Lower leg skin (tissue), 4 donors: Measurements from ENCODE around the gene ENTR1. TPM values are rescaled to one million over a fixed set of nuclear protein-coding genes. Genes with fewer than 3 reads are reported as not detected.

Source experiments
- DNase-seq, 2 donors: peaks; one replicate each; pipeline ENCODE4 v3.0.0-alpha.2; 2019; ENCODE audit warnings: low spot score in 2 of 2
- H3K4me3 ChIP-seq: fragments of 200-600 bp; sonication (generic); 2 replicates; pipeline ENCODE4 v1.5.1; 2017; ENCODE audit warnings: mild to moderate bottlenecking, low read depth; ENCODE audit not compliant: poor library complexity, severe bottlenecking
- POLR2A ChIP-seq, 2 donors: fragments of 450-650 bp; IDR thresholded peaks; one replicate each; pipeline ENCODE4 v1.6.1; 2016 to 2017; ENCODE audit warnings: antibody characterized with exemption in 2 of 2, mild to moderate bottlenecking in 1 of 2, moderate library complexity in 1 of 2
- WGBS, 2 donors: methylation state at CpG; one replicate each; pipeline ENCODE4 v1.1.5; 2018; 5-methylcytosine and 5-hydroxymethylcytosine counted together
- intact Hi-C: fragments of 100-400 bp; cut with DNase I; formaldehyde crosslinking; loops from one replicate; pipeline ENCODE4 v1.15.0; 2023; ENCODE audit warnings: low total_unique reads
- total RNA-seq, 4 donors: library from RNA; depleted of rRNA; stranded (reverse); fragments of >200 nt; gene quantifications; one replicate each; pipeline ENCODE4 v1.1.0, GENCODE V29; 2016
- TF ChIP-seq, protein P1 (sequence below), 3 donors: fragments of 450-650 bp; IDR thresholded peaks; one replicate each; pipeline ENCODE4 v1.5.1; 2016; ENCODE audit warnings: antibody characterized with exemption in 3 of 3, mild to moderate bottlenecking in 3 of 3, moderate library complexity in 2 of 3

Gene ENTR1
- total RNA-seq, 4 donors from 2014 or later, result 29.8 to 46.2 (median 36.6) TPM

DNA sequence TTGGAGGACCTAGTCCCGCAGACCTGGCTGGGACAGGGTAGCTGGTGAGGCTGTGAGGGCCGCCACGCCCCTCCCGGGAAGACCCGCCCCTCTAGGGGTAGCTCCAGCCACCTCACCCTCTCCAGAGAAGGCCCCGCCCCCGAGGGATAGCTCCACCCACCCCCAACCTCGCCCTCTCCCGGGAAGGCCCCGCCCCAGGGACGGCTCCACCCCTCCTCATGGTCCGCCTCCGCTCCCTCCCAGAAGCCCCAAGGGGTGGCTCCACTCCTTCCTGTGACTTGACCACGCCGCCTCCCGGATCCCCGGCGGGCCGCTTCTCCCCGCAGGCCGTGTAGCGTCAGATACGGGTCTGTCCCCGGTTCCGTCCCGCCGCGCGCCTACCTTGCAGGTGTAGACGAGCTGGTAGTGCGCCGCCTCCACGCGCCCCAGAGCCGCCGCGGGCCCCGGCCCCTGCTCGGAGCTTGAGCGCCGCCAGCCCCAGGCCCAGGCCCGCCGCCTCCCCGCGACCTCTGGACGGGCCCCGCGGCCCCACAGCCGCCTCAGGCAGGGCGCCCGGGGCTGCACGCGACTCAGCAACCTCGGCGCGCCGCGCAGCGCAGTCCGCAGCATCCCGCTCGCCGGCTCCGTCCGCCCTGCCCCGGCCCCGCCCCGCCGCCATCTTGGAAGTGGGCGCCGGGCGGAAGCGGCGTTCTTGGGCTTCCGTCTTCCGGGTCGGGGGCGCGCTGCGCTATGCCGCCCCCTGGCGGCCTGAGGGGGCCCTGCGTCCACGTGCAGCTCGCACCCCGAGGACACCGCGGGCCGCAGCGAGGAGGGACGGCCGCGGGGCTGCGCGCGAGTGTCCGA is 47.1 kb downstream of the ENTR1 start, which contains the start of gene DNLZ:
DNLZ (minus strand) TSS at position 639 of the 843 bp plus-strand sequence; CDS start at position 609, 30 bp downstream.
- H3K4me3 ChIP-seq, result peak within 1 kb of the TSS; percentile 84
- peak; percentile 95 to 99 for DNase-seq
- WGBS, 2 donors, result 0 to 3% methylated on average over 33 to 36 of the region's 97 CpGs
- intact Hi-C loops, result no loop called here
- TF ChIP-seq POLR2A (IDR thresholded peaks at IDR 0.05), result no peak
- TF ChIP-seq, protein P1, sequence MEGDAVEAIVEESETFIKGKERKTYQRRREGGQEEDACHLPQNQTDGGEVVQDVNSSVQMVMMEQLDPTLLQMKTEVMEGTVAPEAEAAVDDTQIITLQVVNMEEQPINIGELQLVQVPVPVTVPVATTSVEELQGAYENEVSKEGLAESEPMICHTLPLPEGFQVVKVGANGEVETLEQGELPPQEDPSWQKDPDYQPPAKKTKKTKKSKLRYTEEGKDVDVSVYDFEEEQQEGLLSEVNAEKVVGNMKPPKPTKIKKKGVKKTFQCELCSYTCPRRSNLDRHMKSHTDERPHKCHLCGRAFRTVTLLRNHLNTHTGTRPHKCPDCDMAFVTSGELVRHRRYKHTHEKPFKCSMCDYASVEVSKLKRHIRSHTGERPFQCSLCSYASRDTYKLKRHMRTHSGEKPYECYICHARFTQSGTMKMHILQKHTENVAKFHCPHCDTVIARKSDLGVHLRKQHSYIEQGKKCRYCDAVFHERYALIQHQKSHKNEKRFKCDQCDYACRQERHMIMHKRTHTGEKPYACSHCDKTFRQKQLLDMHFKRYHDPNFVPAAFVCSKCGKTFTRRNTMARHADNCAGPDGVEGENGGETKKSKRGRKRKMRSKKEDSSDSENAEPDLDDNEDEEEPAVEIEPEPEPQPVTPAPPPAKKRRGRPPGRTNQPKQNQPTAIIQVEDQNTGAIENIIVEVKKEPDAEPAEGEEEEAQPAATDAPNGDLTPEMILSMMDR (IDR thresholded peaks at IDR 0.05), result peak in 1 of 3 donors; percentile 50

DNA sequence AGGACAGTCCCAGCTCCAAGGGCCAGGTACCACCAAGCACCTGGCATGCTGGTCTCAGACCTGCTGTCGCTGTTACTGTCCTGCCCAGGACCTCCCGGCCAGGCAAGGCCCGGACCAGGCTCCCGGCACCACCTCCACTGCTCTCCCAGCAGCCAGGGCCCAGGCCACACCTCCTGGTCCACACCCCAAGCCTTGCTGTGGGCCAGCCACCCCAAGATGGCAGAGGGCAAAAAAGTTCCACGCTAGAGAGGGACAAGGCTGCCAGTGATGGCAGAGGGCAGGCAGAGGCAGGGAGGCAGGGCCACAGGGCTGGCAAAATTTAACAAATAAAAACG is 48.0 kb downstream of the ENTR1 start:
- intact Hi-C loops, result no loop called here
- DNase-seq, result no peak
- WGBS, 2 donors, result 55 to 69% methylated on average over 6 of the region's 6 CpGs
- TF ChIP-seq, protein P1 (IDR thresholded peaks at IDR 0.05), result no peak
- no peak for TF ChIP-seq POLR2A (IDR thresholded peaks at IDR 0.05)
- no peak overlapping the region for H3K4me3 ChIP-seq

DNA sequence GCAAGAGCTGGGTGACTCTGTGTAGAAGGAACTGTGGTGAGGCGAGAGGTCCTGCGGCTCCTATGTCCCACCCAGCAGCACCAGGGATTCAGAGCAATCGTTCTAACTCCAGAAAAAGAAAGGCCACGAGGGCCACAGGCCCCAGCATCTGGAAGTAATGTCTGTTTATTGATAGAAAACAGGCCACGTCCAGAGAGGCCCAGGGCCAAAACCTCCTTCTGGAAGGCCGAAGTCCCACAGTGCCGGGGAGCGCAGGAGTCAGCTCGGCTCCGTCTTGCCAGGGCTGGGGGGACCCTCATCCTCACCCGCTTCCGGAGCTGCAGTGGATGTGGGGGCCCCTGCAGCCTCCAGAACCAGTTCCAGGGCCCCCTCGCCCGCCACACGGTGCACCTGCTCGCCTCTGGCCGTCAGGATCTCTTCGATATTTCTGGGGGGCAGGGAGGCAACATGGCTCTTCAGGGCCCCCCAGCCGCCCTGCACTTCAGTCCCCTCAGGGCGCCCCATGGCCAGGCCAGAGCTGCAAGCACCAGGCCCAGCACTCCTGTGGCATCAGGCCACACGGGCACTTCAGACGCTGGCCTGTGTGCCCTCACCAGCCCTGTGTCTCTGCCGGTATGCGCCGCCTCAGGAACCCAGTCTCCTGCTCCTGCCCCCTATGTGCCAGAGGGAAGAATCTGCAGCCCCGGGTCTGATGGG is 48.5 kb downstream of the ENTR1 start:
- WGBS, 2 donors, result 82 to 83% methylated on average over 20 to 23 of the region's 26 CpGs
- H3K4me3 ChIP-seq, result no peak overlapping the region
- intact Hi-C loops, result no loop called here
- DNase-seq, result no peak
- TF ChIP-seq, protein P1 (IDR thresholded peaks at IDR 0.05), result no peak
- no peak for TF ChIP-seq POLR2A (IDR thresholded peaks at IDR 0.05)

DNA sequence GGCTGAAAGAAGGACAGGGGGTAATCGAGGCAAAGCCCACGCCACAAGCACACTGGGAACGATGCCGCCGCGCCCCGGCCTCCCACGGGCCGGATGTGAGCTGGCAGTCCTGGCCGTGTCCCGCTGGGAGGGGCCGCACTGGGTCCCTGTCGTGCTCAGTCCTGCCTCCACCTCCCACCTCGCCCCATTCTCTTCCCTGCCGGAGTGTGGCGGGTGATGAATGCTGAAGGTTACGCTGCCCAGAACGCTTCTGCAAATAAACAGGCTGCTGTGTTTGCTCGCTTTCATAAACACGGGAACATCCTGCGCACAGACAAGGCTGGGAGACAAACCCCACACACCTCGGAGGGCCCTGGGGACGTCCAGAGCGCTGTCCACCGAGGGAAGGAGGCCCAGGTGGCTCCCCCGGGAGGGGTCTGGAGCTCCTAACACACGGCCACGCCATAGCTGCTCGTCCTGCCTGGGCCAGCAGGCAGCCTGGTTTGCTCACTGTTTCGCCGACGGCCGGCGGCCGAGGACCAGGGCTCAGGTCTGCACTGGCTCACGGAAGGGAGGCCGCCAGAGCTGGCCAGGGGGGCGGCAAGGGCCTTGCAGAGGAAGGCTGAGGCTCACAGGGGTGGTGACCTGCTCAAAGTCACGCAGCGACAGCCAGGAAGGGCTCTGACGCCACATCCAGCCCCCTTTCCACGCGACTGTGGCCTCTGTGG is 49.2 kb downstream of the ENTR1 start:
- intact Hi-C loops, result no loop called here
- no peak overlapping the region for H3K4me3 ChIP-seq
- WGBS, 2 donors, result 68 to 72% methylated on average over 29 to 34 of the region's 43 CpGs
- TF ChIP-seq, protein P1 (IDR thresholded peaks at IDR 0.05), result no peak
- TF ChIP-seq POLR2A (IDR thresholded peaks at IDR 0.05), result no peak
- no peak for DNase-seq

DNA sequence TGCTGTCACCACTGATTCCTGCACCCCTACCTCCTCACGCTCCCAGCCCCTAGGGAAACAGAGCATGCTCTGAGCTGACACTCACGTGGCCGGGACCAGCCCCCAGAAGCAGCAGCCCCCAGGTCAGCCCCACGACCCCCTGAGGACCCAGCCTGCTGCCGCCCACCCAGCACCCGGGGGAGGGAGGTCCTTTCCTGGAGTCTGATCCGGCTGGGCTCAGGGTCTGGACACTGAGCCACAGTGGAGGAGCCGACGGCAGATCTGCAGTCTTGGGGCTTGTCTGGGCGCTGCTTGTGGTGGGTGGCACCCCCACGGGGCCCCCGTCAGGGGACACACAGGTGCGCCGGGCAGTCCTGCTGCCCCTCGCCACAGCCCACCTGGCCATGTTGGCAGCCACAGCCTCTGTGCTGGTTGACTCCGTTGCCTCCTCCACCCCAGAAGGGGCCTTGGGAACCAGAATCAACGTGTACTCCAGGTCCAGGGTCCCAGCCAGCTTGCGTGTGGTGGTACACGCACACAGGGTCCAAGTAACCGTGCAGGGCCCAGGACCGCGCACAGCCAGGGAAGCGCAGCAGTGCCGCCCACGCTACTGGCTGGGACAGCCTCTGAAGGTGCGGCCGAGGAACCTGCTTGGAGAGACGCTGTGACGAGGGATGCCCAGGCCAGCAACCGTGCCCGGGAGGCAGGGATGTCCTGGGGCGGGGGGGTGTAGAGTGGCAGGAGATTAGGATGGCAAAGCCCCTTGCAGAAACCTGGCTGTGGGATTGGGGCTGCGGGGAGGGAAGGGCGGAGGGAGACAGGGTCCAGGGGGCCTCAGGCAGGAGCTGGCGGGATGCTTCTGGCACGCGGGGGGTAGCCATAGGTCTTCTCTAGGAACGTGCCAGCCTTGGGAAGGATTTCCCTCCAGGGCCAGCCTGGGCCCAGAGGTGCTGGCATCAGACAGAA is 50.4 kb downstream of the ENTR1 start:
- no peak overlapping the region for H3K4me3 ChIP-seq
- WGBS, 2 donors, result 72 to 74% methylated on average over 14 to 33 of the region's 38 CpGs
- no peak for DNase-seq
- intact Hi-C loops, result no loop called here
- no peak for TF ChIP-seq POLR2A (IDR thresholded peaks at IDR 0.05)
- TF ChIP-seq, protein P1 (IDR thresholded peaks at IDR 0.05), result no peak
